HG03139 (cell line): ENCODE data around the gene C15orf61.

Experiments used
- ATAC-seq: cut with Tn5 transposase; IDR thresholded peaks from one replicate; pipeline ENCODE4 v1.9.1; 2021; ENCODE audit not compliant: unreplicated experiment

The C15orf61 gene

DNA sequence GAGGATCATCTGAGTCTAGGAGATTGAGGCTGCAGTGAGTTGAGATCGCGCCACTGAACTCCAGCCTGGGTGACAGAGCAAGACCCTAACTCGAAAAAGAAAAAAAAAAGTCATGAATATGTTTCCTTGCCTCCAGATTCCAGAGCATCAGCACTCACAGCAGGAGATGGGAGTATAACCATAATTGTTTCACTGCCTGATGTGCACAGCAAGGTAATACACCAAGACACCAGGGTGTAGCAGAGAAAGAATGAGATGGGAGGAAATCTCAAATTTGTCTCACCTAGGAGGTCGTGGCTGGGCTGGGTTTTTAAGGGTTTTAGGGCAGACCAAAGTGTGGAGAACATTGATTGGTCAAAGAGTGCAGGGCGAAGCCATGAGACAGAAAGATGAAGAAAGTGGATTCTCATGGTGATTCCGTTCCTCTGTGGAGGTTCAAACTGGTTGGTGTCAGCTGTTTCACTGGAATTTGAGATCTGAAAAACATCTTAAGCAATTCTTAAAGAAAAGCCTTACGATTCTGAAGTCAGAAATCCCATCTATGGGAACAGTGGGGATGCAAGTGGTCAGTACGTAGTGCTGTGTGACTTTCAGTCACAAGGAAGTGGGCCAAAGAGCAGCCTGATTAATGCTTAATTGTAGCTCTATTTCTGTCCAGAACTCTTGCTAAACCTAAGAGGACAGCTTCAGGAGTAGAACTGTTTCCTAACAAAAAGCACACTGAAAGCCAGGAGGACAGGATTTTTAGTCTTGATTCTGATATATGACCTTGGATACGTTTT is 7.8 kb upstream of the C15orf61 start:
- ATAC-seq: no peak

DNA sequence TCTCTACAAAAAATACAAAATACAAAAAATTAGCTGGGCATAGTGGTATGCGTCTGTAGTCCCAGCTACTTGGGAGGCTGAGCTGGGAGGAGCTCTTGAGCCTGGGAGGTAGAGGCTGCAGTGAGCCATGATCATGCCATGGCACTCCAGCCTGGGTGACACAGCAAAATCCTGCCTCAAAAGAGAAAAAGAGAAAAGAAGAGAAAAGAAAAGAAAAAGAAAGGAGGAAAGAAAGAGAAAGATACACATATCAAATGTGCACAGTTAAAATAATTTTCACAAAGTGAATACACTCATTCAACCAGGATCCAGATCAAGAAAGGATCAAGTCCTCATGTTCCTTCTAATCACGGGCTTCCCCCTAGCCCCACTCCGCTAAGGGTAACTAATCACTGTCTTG is 5.8 kb upstream of the C15orf61 start:
- no peak for ATAC-seq

DNA sequence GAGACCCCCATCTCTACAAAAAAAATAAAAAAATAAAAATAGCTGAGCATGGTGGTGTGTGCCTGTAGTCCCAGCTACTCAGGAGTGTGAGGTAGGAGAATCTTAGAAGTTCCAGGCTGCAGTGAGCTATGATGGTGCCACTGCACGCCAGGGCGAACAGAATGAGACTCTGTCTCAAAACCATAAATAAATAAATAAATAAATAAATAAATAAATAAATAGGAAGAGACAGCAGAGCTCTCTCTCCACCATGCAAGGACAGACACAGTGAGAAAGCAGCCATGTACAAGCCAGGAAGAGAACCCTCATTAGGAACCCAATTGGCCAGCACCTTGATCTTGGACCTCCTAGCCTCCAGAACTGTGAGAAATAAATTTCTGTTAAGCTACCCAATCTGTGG is 5.4 kb upstream of the C15orf61 start:
- no peak for ATAC-seq

DNA sequence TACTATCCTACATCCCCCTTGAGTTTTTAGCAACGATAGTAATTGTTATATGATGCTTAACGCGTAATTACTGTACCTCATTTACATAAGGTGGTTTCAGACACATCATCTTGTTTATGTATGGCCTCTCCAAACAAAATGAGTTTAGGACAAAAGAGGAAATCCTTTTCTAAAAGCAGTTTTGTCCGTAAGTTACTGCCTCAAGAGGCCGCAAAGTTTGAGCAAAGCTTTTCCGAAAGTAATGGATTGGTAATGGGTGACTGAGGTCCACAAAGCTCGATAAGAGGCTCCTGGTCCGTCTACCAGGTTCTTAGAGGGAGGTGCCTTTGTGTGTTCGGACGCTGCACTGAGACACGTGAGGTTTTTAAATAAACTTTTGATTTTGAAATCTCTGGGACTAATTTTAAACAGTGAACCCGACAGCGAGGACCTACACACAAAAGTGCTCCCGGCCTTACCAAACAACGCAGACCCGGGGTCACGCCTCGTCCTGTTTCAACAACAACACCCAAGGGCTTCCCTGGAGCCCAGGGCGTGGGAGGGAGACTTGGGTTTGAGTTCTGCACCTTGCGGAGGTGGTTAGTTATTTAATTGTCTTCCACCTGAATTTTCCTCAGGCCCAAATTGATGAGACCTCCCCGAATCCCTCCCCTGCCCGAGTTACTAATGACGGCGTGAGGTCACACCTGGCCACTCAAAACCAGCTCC is 456 bp upstream of the C15orf61 start:
- ATAC-seq: no peak

DNA sequence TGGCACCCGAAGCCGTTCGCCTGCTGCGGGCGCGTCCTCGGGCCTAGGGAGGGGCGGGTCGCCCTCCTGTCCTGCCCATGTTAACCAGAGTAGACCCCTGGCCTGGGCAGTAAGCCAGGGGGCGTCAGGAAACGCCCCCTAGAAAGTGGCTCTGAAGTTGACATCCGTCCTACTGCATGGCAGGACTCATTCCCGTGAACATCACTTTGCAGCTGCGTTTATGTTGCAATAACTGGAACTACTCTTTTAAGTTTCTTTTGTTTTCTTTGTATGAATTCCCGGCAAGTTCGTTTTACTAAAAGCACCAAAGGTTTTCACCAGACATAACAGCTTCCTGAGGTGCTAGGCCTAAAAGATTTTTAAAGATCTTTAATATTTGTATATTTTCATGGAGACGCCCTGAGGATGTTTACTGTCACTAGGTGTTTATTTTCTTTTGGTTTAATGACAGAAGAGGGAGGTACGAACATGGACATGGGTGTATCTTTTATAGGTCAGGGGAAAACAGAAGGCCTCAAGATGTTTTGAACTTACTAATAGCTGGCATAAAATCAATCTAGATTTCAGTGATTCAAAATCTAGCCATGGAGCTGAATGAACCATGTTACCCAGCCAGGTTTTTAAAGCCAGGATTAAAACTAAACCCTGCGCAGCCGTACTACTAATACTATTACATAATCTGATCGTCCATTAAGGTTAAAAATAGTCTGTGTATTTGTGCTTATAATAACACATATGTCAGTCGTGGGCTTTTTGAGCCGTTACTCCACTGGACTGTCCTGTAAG is 1.0 kb downstream of the C15orf61 start:
- ATAC-seq: no peak

DNA sequence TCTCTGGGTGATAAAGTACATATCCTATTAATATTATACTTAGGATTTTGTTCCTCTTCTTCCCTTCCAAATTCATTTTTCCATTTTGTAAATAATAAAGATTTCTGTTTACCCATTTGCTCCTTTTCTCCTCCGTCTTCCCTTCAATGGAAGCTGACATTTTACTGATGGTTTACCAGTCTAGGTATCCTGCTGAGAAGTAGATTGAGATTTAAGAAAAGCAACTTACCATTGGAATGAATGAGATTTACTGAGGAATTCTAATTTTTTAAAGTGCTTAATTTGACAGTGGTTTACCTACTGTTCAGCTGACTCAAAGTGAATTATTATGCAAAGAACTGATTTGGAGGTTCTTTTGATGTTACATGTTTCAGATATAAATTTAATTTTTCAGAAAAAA is 2.4 kb downstream of the C15orf61 start:
- no peak for ATAC-seq

DNA sequence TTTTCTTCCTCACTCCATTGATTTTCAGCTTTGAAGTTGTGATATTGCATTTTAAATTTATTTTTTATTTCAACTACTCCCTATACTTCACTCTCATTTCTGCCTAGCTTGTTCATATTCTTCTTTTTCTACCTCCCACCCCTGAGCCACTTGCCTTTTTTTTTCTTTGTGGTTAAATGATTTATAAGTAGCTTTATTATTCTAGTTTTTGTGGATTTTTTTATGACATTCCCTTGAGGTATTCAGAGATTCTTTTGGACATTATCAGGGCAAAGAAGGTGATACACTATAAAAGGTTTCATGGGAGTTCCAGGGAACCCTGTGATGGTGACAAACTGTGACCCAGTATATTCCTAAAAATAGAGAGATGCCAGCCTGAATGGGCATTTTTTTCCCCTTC is 3.3 kb downstream of the C15orf61 start:
- ATAC-seq: no peak

DNA sequence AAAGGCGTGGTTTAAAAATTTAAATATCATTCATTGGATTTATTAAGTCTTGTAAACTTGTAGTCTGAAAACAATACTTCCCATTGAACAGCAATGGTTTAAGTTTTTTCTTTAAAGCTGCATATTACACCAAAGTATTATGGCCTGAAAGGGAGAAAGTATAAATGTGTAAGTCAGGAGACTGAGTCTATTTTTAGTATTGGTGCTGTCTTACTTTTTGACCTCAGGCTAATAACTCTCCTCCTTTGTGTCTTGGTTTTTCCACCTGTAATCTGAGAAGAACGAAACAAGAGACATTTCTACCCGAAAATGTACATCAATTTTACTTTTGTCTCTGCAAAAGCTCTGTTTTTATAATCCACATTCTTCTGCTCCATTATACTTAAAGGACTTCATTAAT is 7.6 kb downstream of the C15orf61 start:
- ATAC-seq: no peak

DNA sequence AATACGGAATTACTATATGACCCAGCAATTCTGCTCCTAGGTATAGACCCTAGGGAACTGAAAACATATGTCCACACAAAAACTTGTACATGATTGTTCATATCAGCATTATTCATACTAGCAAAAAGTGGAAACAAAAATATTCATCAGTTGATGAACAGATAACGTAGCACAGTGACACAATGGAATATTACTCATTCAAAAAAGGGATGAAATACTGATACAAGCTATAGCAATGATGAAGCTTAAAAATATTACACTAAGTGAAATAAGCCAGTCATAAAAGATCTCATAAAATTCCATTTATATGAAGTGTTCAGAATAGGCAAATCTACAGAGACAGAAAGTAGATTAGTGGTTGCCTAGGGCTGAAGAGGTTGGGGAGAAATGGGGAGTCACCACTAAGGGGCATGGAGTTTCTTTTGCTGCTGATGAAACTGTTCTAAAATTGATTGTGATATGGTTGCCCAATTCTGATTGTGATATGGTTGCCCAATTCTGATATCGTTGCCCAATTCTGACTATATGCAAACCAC is 10.5 kb downstream of the C15orf61 start:
- ATAC-seq: no peak

DNA sequence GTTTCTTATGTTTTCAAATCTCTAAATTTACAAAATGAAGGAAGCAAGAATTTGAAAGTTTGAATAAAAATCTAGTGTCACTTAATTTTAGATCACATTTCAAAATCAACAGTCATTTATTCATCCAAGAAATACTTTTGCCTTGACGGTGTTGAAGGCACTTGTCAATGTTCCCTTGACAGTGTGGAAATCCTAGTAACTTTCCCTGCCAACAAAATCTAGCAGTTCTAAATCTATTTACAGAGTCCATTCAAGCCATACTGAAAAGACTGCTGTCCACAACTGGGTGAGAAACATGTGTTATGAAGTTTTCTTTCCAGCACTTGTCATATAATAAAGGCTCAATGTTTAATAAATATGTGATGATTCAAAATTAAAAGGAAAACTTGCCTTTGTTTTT is 12.9 kb downstream of the C15orf61 start:
- no peak for ATAC-seq

DNA sequence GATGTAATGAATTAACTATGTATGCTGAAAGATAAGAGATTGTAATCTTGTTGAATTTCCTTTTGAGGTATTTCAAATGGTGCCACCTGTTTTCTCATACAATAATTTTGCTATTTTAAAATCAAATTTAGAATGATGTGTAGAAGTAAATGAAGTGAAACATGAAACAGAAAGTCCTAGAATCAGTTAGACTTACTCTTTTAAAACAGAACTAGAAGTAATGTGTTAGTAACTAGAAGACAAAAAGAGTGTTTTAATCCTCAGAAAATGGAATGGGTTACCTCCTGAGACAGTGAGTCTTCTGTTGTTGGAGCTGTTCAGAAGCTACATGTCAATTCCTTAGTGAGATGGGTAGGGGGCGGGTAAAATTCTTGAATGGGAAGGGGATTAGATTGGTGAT is 13.4 kb downstream of the C15orf61 start:
- ATAC-seq: no peak

DNA sequence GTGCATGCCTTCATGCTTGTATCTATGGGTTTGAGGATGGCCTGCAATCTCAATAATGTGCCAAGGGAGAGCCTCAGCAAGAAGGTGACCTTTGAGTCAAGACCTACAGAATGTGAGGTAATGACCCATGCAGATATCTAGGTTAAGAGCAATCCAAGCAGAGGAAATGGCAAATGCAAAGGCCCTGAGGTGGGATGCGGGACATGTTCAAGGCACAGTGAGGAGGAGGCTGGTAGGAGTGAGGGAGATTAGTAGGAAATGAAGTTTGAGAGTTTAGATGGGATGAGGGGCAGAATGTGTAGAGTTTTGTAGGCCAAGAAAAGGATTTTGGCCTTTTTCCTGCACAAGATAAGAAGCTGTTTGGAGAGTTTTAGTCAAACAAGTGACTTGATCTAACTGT is 16.8 kb downstream of the C15orf61 start:
- ATAC-seq: no peak

DNA sequence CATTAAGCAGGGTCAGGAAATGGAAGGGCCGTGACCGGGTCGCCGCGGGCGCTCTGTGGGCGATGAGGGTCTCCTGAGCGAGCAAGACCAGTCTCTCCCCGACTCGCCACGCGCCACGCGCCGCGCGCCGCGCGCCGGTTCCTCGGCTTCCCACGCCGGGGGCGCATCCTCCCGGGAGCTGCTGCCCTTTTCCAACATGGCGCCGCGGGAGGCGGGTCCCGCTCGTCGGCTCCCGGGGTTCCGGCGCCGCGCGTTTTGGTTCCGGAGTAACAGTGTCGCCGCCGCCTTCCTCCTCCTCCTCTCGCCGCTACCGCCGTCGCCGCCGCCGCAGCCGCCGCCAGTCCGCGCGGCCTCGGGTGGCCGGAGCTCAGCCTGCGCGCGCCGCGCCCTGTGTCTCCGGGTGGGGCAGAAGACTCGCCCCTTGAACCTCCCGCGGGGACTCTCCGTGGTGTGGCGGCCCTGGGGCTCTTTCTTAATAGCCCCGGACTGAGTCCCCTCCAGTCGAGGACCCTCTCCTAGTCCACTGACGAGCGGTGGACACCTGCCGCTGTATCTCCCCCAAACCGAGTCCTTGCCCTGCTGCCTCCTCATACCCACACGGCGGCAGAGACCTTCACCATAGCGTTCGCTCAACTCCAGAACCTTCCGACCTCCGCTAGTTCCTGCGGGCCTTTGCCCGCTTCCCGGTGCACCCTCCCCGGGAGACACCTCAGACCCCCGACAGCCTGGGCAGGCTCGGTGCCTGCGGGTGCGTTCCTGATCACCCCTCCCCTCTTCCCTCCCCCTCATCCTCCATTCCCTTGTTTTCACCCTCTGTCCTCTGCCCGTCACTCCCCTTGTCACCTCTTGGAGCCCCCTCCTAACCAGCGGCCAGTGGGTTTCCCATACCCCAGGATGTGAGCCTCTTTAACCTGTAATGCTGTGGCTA is 21.8 kb downstream of the C15orf61 start, which contains the start of gene MAP2K5:
TSS of gene MAP2K5 (plus strand) at position 284 of the 928 bp plus-strand sequence. CDS start at position 917, 633 bp downstream.
- no peak for ATAC-seq

DNA sequence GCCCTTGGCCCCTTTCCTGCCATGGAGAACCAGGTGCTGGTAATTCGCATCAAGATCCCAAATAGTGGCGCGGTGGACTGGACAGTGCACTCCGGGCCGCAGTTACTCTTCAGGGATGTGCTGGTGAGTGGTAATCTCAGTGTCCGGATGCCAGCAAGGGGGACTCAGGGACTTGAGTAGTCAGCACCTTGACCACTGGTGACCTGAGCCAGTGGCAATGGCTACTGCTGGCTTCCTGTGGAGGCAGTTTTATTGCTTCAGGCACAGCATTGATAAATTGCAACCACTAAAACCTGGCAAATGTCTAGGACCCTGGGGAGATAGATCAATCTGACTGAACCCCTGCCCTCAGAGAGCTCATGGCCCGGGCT is 22.4 kb downstream of the C15orf61 start:
- no peak for ATAC-seq

DNA sequence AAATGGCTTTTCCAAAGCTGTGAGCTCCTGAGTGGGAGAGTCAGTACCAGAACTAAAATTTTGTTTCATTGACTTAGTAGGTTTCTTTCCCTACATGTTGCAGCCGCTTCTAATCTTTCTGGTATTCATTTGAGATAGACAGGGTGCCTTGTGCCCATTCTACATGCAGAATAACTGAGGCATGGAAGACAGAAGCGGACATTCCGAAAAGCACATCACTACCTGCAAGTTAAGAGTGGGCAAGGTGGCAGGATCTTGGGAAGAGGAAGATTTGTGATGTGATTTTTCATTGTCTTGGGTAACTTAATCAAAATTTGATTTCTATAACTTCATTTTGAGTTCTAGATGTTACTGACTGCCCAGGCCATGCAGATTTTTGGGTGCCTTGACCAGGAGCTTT is 23.5 kb downstream of the C15orf61 start:
- no peak for ATAC-seq

DNA sequence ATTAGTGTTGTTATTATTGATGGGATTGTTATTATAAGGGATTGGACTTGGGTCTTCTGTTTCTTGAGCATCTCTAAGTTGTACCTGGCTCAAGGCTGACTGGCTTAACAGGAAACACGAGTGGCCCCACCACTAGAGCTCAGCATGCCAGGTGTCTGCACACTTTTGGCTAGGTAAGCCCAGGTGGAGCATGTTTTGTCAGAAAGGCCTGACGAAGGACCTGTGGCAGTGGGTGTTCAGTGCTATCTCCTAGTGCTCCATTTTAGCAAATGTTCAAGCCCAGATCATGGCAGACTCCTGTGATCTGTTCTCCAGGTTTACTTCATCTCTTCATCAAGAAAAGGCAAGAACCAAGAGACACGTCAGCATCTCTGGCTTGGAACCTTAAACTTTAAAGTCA is 24.9 kb downstream of the C15orf61 start:
- no peak for ATAC-seq

DNA sequence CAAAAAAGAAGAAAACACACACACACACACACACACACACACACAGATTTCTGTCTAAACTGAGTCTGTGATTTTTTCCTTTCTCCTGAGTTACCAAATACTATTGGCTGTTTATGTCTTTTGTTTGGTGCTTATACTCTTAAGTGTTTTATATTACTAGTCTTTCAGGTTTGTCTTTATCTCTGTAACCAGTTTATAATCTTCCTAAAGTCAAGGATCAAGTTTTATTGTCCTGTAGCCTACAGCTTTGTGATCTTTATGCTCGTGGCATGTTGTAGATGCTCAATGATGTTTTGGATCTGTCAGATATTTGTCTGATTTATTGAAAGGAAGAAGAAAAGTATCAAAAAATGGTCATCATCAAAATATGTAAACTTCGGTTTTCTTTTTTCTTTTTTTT is 26.1 kb downstream of the C15orf61 start:
- ATAC-seq: no peak

DNA sequence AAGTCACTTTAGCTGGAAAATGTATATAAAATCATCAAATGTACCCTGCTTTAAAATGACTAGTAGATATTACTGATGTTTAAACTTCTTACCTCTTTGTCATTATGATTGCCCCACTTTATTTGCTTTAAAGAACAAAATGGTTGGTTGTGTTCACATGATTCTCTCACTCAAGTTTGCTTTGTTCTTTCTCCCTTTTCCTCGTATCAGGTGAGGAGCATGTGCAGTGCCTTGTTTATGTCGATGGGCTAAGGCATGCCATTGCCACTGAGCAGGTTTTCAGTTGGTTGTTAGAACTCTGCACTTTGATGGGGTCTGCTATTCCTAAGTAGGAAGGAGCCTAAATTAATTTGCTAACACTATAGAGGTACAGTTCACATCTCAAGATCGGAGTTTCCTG is 26.9 kb downstream of the C15orf61 start:
- ATAC-seq: no peak

DNA sequence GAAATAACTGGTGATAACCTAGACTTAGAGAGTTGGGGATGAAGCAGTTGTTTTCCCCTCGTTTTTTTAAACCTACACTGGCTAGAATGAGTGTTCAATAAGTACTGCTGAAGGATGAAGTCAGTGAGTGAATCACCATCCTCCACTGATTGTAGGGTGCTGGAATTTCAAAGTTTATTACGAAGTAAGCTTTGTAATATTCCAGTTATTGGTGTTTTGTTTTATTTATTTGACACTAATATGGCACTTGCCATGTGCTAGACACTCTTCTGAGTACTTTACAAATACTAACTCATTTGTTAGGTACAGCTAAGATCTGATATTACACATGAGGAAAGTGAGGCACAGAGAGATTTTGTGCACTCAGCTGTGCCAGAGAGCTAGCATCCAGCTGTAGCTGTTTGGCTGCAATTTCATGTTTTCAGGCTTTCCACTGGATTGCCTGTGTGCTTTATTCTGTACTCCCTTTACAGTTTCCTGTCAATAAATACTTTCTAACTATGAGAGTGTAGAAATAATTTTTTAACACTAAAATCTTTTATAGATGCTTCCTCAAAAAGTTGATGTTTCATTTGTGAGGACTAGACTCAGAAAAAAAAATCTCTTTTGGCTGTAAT is 27.4 kb downstream of the C15orf61 start:
- ATAC-seq: no peak
